ENCODE measurements around the gene DYRK1B. TPM values are rescaled to one million over a fixed set of nuclear protein-coding genes. Genes with fewer than 3 reads are reported as not detected.

Gene DYRK1B
- total RNA-seq, 2 experiments from 2014 or later = 3.0 to 9.2 TPM

DNA sequence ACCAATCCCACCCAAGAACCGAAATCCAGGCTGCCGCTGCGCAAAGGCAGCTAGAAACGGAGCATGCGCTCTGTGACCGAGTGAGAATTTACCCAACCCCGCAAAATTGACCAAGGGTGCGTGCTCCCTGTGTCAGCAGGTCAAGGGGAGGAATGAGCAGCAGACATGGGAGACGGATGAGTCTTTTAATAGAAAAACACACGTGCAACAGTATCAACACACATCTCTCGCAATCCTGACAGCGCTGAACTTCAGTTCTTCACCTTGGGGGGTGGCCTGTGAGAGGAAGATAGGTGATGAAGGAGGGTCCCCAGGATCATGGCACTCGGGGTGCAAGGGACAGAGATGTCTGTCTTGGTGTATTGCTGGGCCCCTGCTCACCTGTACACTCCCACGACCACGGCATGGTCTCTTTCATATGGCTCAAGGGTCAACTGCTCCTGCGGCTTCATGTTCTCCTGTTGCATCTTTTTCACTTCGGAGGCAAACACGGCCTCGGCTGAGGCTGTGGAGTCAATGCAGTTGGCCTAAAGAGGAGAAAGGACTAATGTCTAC is 402 bp upstream of the DYRK1B start:
- no peak for DNase-seq (ENCODE audit: low spot score)
- peak overlapping the region; percentile 76 for H3K4me2 ChIP-seq (ENCODE audit: low read length)
- intact Hi-C loops (cut with micrococcal nuclease; ENCODE audit: unreplicated experiment) = no loop called here
- peaks cover 16% of the 10 kb centered on the region for H3K4me1 ChIP-seq (ENCODE audit: insufficient read depth, low read length, poor library complexity, severe bottlenecking)
- no peaks in the 10 kb centered on the region for H3K9me2 ChIP-seq (ENCODE audit: insufficient read depth, low read length)
- H3K4me3 ChIP-seq (ENCODE audit: low read depth, low read length, poor library complexity, severe bottlenecking) = peak overlapping the region; percentile 68
- H3K79me2 ChIP-seq (ENCODE audit: insufficient read depth, low read depth, low read length) = no peaks in the 10 kb centered on the region
- H3K9me3 ChIP-seq (ENCODE audit: low read length) = no peaks in the 10 kb centered on the region
- H4K20me1 ChIP-seq (ENCODE audit: insufficient read depth, low read length) = no peaks in the 10 kb centered on the region
- no peak overlapping the region for H3K27ac ChIP-seq (ENCODE audit: low read depth, low read length, poor library complexity, severe bottlenecking)
- H3K36me3 ChIP-seq (ENCODE audit: insufficient read depth, low read length) = peaks cover 89% of the 10 kb centered on the region
- no peak overlapping the region for H2AFZ ChIP-seq (ENCODE audit: low read length)
- no TSS peak for BruUV-seq (replicated peaks)
- CTCF ChIA-PET (ENCODE audit: unreplicated experiment) = interaction anchor here (0.6 to 1.7 kb wide), 6 partner anchors 9 to 1990 kb away, joined by 3 to 12 read pairs (median 6); no protein-coding TSS in a partner anchor
- POLR2A ChIA-PET = interaction anchor here (0.6 to 1.3 kb wide), 4 partner anchors 11 to 1723 kb away, joined by 4 to 7 read pairs (median 7); no protein-coding TSS in a partner anchor
- TF ChIP-seq EZH2phosphoT487 (IDR thresholded peaks at IDR 0.05; ENCODE audit: borderline replicate concordance, low read depth, low read length) = no peak
- TF ChIP-seq, protein P1, sequence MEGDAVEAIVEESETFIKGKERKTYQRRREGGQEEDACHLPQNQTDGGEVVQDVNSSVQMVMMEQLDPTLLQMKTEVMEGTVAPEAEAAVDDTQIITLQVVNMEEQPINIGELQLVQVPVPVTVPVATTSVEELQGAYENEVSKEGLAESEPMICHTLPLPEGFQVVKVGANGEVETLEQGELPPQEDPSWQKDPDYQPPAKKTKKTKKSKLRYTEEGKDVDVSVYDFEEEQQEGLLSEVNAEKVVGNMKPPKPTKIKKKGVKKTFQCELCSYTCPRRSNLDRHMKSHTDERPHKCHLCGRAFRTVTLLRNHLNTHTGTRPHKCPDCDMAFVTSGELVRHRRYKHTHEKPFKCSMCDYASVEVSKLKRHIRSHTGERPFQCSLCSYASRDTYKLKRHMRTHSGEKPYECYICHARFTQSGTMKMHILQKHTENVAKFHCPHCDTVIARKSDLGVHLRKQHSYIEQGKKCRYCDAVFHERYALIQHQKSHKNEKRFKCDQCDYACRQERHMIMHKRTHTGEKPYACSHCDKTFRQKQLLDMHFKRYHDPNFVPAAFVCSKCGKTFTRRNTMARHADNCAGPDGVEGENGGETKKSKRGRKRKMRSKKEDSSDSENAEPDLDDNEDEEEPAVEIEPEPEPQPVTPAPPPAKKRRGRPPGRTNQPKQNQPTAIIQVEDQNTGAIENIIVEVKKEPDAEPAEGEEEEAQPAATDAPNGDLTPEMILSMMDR (conservative IDR thresholded peaks at IDR 0.05; ENCODE audit: low read length) = no peak

DNA sequence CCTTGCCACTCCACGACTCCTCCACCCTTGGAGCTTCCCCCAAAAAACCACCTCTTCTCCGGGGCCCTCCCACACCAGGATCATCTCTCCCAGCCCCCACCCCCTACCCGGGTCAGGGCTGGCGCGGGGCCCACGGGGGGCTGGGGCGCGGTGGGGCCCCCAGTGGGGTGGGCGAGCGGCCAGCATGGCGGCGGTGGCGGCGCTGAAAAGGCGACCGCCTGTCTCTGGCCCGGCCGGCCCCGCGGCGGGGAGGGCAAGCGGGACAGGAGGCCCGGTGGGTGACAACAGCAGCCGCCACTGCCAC is 850 bp downstream of the DYRK1B start:
- Histone ChIP-seq H3K79me2 (ENCODE audit: insufficient read depth, low read depth, low read length) (no peaks in the 10 kb centered on the region), H3K27ac (ENCODE audit: low read depth, low read length, poor library complexity, severe bottlenecking) (no peak overlapping the region), H3K36me3 (ENCODE audit: insufficient read depth, low read length) (peaks cover 89% of the 10 kb centered on the region), H3K4me3 (ENCODE audit: low read depth, low read length, poor library complexity, severe bottlenecking) (peak overlapping the region; percentile 68), H2AFZ (ENCODE audit: low read length) (no peak overlapping the region), H3K9me2 (ENCODE audit: insufficient read depth, low read length) (no peaks in the 10 kb centered on the region), H3K4me1 (ENCODE audit: insufficient read depth, low read length, poor library complexity, severe bottlenecking) (peaks cover 16% of the 10 kb centered on the region), H4K20me1 (ENCODE audit: insufficient read depth, low read length) (no peaks in the 10 kb centered on the region), H3K9me3 (ENCODE audit: low read length) (no peaks in the 10 kb centered on the region), H3K4me2 (ENCODE audit: low read length) (peak overlapping the region; percentile 76)
- intact Hi-C loops (cut with micrococcal nuclease; ENCODE audit: unreplicated experiment) = no loop called here
- DNase-seq (ENCODE audit: low spot score) = no peak
- ChIA-PET POLR2A (interaction anchor here (0.7 kb wide), 1 partner anchor 10 kb away, joined by 3 read pairs; no protein-coding TSS in a partner anchor), CTCF (ENCODE audit: unreplicated experiment) (interaction anchor here (0.6 to 1.7 kb wide), 2 partner anchors 10 to 40 kb away, joined by 4 to 5 read pairs; no protein-coding TSS in a partner anchor)
- BruUV-seq (replicated peaks) = no TSS peak
- TF ChIP-seq EZH2phosphoT487 (IDR thresholded peaks at IDR 0.05; ENCODE audit: borderline replicate concordance, low read depth, low read length) = no peak
- TF ChIP-seq, protein P1 (conservative IDR thresholded peaks at IDR 0.05; ENCODE audit: low read length) = no peak

DNA sequence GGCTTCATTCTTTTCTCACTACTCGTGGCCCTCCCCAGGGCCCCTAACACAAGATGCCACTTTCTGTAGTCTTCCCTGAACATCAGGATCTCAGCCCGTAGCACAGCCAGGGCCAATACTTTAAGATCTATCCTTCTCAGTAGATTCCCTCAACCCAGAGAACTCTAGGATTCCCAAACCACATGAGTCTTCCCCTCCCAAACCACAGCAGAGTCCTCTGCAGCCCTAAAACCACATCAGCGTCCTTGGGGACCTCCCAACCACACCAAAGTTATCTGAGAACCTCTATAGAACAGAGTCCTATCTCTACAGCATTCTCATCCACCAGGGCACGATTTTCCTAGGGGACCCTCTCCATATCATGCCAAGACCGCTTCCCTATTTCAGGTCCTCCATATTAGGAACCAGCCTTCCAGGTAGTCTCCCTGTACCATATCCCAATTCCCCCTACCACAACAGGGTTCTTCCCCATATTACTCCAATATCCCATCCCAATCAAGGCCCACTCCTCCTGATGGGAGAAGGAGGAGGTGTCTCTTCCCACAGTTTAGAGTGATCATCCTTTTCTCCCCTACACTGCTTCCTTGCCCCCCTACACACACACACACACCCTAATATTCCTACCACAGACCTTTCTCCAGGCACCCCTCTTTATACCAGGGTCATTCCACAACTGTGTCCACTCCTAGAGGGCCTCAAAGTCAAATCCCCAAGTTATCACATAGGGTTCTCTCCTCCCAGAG is 1.4 kb downstream of the DYRK1B start:
- TF ChIP-seq EZH2phosphoT487 (IDR thresholded peaks at IDR 0.05; ENCODE audit: borderline replicate concordance, low read depth, low read length) = no peak
- TF ChIP-seq, protein P1 (conservative IDR thresholded peaks at IDR 0.05; ENCODE audit: low read length) = no peak
- Histone ChIP-seq H3K4me3 (ENCODE audit: low read depth, low read length, poor library complexity, severe bottlenecking) (no peak overlapping the region), H3K27ac (ENCODE audit: low read depth, low read length, poor library complexity, severe bottlenecking) (no peak overlapping the region), H4K20me1 (ENCODE audit: insufficient read depth, low read length) (no peaks in the 10 kb centered on the region), H3K79me2 (ENCODE audit: insufficient read depth, low read depth, low read length) (no peaks in the 10 kb centered on the region), H2AFZ (ENCODE audit: low read length) (no peak overlapping the region), H3K4me1 (ENCODE audit: insufficient read depth, low read length, poor library complexity, severe bottlenecking) (peaks cover 16% of the 10 kb centered on the region), H3K4me2 (ENCODE audit: low read length) (0 out of 2 replicates have a peak overlapping the region, but pooled peaks have one; percentile 76), H3K36me3 (ENCODE audit: insufficient read depth, low read length) (peaks cover 89% of the 10 kb centered on the region), H3K9me3 (ENCODE audit: low read length) (no peaks in the 10 kb centered on the region), H3K9me2 (ENCODE audit: insufficient read depth, low read length) (no peaks in the 10 kb centered on the region)
- no peak for DNase-seq (ENCODE audit: low spot score)
- BruUV-seq (replicated peaks) = no TSS peak
- intact Hi-C loops (cut with micrococcal nuclease; ENCODE audit: unreplicated experiment) = no loop called here
- ChIA-PET POLR2A (no interaction called here), CTCF (ENCODE audit: unreplicated experiment) (no interaction called here)

Data from OCI-LY7 (cell line).